ENCODE results near the gene ELFN1.

ELFN1 gene

GRCh38 chr7:1727812-1728570 lies 57.9 kb downstream of the ELFN1 start:
- Histone ChIP-seq H3K4me1 (ENCODE audit: control insufficient read depth, insufficient read depth, low read length) (no peaks in the 10 kb centered on the region), H3K4me3 (ENCODE audit: low read length) (no peak overlapping the region), H3K36me3 (ENCODE audit: control insufficient read depth, insufficient read depth, low read length) (no peaks in the 10 kb centered on the region), H3K9ac (ENCODE audit: low read length) (no peak overlapping the region), H3K27ac (ENCODE audit: low read depth, low read length) (no peak overlapping the region), H3K27me3 (ENCODE audit: control insufficient read depth, insufficient read depth, low read length) (peaks cover 10% of the 10 kb centered on the region)

DNA sequence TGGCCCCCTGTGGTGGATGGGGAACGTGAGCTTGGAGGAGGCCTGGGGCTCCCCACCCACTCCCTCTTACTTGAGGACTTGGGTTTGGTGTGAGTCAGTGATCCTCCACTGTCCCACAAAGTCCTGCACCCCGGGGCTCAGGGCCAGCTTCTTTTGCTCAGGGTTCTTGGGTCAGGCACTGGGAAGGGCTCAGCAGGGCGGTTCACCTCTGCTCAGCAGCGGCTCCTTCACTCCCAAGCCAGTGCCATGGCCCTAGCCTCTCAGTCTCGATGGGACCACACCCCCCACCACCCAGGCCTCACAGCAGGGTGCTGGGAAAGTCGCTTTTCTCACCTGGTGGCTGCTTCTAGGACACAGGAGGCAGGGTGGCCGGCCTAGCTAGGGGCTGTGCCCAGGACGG lies 59.1 kb downstream of the ELFN1 start:
- Histone ChIP-seq H3K27me3 (ENCODE audit: control insufficient read depth, insufficient read depth, low read length) (peaks cover 8% of the 10 kb centered on the region), H3K4me1 (ENCODE audit: control insufficient read depth, insufficient read depth, low read length) (no peaks in the 10 kb centered on the region), H3K4me3 (ENCODE audit: low read length) (no peak overlapping the region), H3K27ac (ENCODE audit: low read depth, low read length) (no peak overlapping the region), H3K36me3 (ENCODE audit: control insufficient read depth, insufficient read depth, low read length) (no peaks in the 10 kb centered on the region), H3K9ac (ENCODE audit: low read length) (no peak overlapping the region)

- Histone ChIP-seq H3K4me3 (ENCODE audit: low read length) (no peak overlapping the region), H3K27ac (ENCODE audit: low read depth, low read length) (no peak overlapping the region), H3K36me3 (ENCODE audit: control insufficient read depth, insufficient read depth, low read length) (no peaks in the 10 kb centered on the region), H3K27me3 (ENCODE audit: control insufficient read depth, insufficient read depth, low read length) (peaks cover 4% of the 10 kb centered on the region), H3K4me1 (ENCODE audit: control insufficient read depth, insufficient read depth, low read length) (no peaks in the 10 kb centered on the region), H3K9ac (ENCODE audit: low read length) (no peak overlapping the region)
Measured at GRCh38 chr7:1729773-1730172, 59.7 kb downstream of the ELFN1 start.

- Histone ChIP-seq H3K36me3 (ENCODE audit: control insufficient read depth, insufficient read depth, low read length) (no peaks in the 10 kb centered on the region), H3K27me3 (ENCODE audit: control insufficient read depth, insufficient read depth, low read length) (no peaks in the 10 kb centered on the region), H3K27ac (ENCODE audit: low read depth, low read length) (no peak overlapping the region), H3K4me3 (ENCODE audit: low read length) (no peak overlapping the region), H3K9ac (ENCODE audit: low read length) (no peak overlapping the region), H3K4me1 (ENCODE audit: control insufficient read depth, insufficient read depth, low read length) (no peaks in the 10 kb centered on the region)
Measured at GRCh38 chr7:1732072-1732471, 62.0 kb downstream of the ELFN1 start.

DNA sequence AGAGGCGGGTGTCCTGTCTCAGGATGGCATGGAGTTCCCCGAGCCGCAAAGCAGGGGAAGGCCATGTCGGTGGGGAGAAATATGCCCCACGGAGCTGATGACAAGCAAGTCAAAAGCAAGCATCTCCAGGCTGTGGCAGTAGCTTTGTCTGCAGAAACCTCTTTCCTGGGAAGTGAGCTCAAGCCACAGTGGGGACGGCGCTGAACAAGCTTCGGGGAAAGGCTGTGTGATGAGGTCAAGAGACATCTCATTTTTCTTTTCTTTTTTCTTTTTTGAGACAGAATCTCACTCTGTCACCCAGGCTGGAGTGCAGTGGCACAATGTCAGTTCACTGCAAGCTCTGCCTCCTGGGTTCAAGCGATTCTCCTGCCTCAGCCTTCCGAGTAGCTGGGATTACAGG lies 62.6 kb downstream of the ELFN1 start:
- Histone ChIP-seq H3K4me1 (ENCODE audit: control insufficient read depth, insufficient read depth, low read length) (no peaks in the 10 kb centered on the region), H3K9ac (ENCODE audit: low read length) (no peak overlapping the region), H3K27ac (ENCODE audit: low read depth, low read length) (no peak overlapping the region), H3K36me3 (ENCODE audit: control insufficient read depth, insufficient read depth, low read length) (no peaks in the 10 kb centered on the region), H3K4me3 (ENCODE audit: low read length) (no peak overlapping the region), H3K27me3 (ENCODE audit: control insufficient read depth, insufficient read depth, low read length) (no peaks in the 10 kb centered on the region)

GRCh38 chr7:1733206-1733907 lies 63.3 kb downstream of the ELFN1 start:
- H3K36me3 ChIP-seq (ENCODE audit: control insufficient read depth, insufficient read depth, low read length): no peaks in the 10 kb centered on the region
- no peaks in the 10 kb centered on the region for H3K4me1 ChIP-seq (ENCODE audit: control insufficient read depth, insufficient read depth, low read length)
- H3K27ac ChIP-seq (ENCODE audit: low read depth, low read length): no peak overlapping the region
- no peaks in the 10 kb centered on the region for H3K27me3 ChIP-seq (ENCODE audit: control insufficient read depth, insufficient read depth, low read length)
- H3K4me3 ChIP-seq (ENCODE audit: low read length): no peak overlapping the region
- H3K9ac ChIP-seq (ENCODE audit: low read length): no peak overlapping the region

- no peaks in the 10 kb centered on the region for H3K27me3 ChIP-seq (ENCODE audit: control insufficient read depth, insufficient read depth, low read length)
- H3K4me1 ChIP-seq (ENCODE audit: control insufficient read depth, insufficient read depth, low read length): no peaks in the 10 kb centered on the region
- no peak overlapping the region for H3K9ac ChIP-seq (ENCODE audit: low read length)
- H3K27ac ChIP-seq (ENCODE audit: low read depth, low read length): no peak overlapping the region
- no peaks in the 10 kb centered on the region for H3K36me3 ChIP-seq (ENCODE audit: control insufficient read depth, insufficient read depth, low read length)
- no peak overlapping the region for H3K4me3 ChIP-seq (ENCODE audit: low read length)
Measured at GRCh38 chr7:1733908-1734730, 64.0 kb downstream of the ELFN1 start.

- Histone ChIP-seq H3K4me1 (ENCODE audit: control insufficient read depth, insufficient read depth, low read length) (no peaks in the 10 kb centered on the region), H3K27ac (ENCODE audit: low read depth, low read length) (no peak overlapping the region), H3K27me3 (ENCODE audit: control insufficient read depth, insufficient read depth, low read length) (no peaks in the 10 kb centered on the region), H3K4me3 (ENCODE audit: low read length) (no peak overlapping the region), H3K9ac (ENCODE audit: low read length) (no peak overlapping the region), H3K36me3 (ENCODE audit: control insufficient read depth, insufficient read depth, low read length) (no peaks in the 10 kb centered on the region)
Measured at GRCh38 chr7:1735262-1735661, 65.2 kb downstream of the ELFN1 start.

DNA sequence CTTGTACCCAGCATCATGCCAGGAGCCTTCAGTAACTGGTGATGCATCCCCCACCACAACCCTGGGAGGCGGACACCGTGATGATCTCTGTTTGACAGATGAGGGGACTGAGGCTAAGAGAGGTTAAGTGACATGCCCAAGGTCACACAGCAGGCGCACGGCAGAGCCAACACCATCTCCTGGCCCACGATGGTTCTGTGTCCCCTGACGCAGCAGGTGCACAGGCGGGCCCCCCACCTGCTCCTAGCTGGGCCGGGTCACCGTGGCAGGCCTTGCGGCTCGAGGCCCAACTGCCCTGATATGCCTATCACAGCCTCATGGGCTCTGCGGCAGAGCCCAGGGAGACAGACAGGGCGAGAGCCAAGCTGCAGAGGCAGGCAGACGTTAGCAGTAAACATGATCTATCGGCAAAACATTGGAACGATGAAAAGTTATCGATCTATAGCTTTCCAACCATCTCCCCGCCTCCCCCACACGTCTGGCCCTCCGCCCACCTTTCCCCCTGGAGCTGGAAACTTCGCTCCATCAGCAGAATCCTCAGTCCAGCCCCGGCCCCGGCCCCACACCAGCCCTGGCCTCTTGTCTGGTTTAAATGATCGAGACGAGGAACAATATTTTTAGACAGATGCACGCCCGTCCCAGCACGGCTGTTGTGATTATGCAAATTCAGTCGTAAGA lies 65.9 kb downstream of the ELFN1 start:
- Histone ChIP-seq H3K36me3 (ENCODE audit: control insufficient read depth, insufficient read depth, low read length) (no peaks in the 10 kb centered on the region), H3K27ac (ENCODE audit: low read depth, low read length) (no peak overlapping the region), H3K4me3 (ENCODE audit: low read length) (no peak overlapping the region), H3K9ac (ENCODE audit: low read length) (no peak overlapping the region), H3K4me1 (ENCODE audit: control insufficient read depth, insufficient read depth, low read length) (no peaks in the 10 kb centered on the region), H3K27me3 (ENCODE audit: control insufficient read depth, insufficient read depth, low read length) (no peaks in the 10 kb centered on the region)

DNA sequence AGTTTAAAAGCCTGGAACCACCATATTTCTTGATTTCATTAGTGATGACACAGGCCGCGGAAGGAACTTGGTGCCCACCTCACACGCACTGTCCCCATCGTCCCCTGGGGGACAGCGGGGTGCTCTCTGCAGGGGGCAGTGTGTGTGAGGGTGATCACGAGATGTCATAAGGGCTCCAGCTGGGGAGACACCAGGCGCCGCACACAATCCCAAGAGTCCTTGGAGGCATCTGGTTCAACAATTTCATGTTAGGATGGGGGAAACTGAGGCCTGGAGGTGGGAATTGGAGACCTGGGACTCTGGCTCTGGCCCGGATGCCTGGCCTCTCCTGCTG lies 66.4 kb downstream of the ELFN1 start:
- H3K27ac ChIP-seq (ENCODE audit: low read depth, low read length): no peak overlapping the region
- H3K4me3 ChIP-seq (ENCODE audit: low read length): no peak overlapping the region
- H3K27me3 ChIP-seq (ENCODE audit: control insufficient read depth, insufficient read depth, low read length): no peaks in the 10 kb centered on the region
- H3K36me3 ChIP-seq (ENCODE audit: control insufficient read depth, insufficient read depth, low read length): no peaks in the 10 kb centered on the region
- H3K4me1 ChIP-seq (ENCODE audit: control insufficient read depth, insufficient read depth, low read length): no peaks in the 10 kb centered on the region
- no peak overlapping the region for H3K9ac ChIP-seq (ENCODE audit: low read length)

DNA sequence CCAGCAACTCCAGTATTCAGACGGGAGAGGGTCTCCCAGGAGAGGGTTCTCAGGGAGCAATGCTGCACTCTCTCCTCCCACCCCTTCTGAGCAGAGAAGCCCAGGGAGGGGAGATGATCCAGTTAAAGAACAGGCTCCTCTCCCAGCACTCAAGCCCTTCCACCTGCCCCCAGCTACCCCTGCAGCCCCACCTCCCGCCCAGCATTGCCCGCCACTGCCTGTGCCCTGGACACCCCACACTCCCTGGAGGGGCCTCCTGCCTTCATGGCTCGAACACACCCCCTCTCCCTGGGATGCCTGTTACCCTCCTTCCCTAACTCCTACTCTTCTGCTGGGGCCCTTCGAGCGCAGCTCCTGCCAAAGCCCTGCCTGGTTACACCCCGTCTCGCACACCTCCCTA lies 66.8 kb downstream of the ELFN1 start:
- Histone ChIP-seq H3K27me3 (ENCODE audit: control insufficient read depth, insufficient read depth, low read length) (no peaks in the 10 kb centered on the region), H3K4me3 (ENCODE audit: low read length) (no peak overlapping the region), H3K4me1 (ENCODE audit: control insufficient read depth, insufficient read depth, low read length) (no peaks in the 10 kb centered on the region), H3K9ac (ENCODE audit: low read length) (no peak overlapping the region), H3K27ac (ENCODE audit: low read depth, low read length) (no peak overlapping the region), H3K36me3 (ENCODE audit: control insufficient read depth, insufficient read depth, low read length) (no peaks in the 10 kb centered on the region)

- Histone ChIP-seq H3K36me3 (ENCODE audit: control insufficient read depth, insufficient read depth, low read length) (no peaks in the 10 kb centered on the region), H3K27me3 (ENCODE audit: control insufficient read depth, insufficient read depth, low read length) (no peaks in the 10 kb centered on the region), H3K4me1 (ENCODE audit: control insufficient read depth, insufficient read depth, low read length) (no peaks in the 10 kb centered on the region), H3K27ac (ENCODE audit: low read depth, low read length) (no peak overlapping the region), H3K9ac (ENCODE audit: low read length) (no peak overlapping the region), H3K4me3 (ENCODE audit: low read length) (no peak overlapping the region)
Measured at GRCh38 chr7:1737523-1737922, 67.4 kb downstream of the ELFN1 start.

Measured in rectal smooth muscle tissue (tissue), 1 donor.